CD4-positive, CD25-positive, alpha-beta regulatory T cell (primary cell): ENCODE results near the gene TIMP2. TPM values are rescaled to one million over a fixed set of nuclear protein-coding genes. Genes with fewer than 3 reads are reported as not detected.

Experiments
- ATAC-seq, 2 donors: fragments of 150-1000 bp; cut with Tn5 transposase; one replicate each; pipeline ENCODE4 v1.10.0; 2021; ENCODE audit warnings: low read depth in 2 of 2, moderate number of reproducible peaks in 2 of 2, moderate library complexity in 1 of 2
- DNase-seq, 3 donors: peaks; one replicate each; pipeline versions ENCODE4 v3.0.0 to v3.0.0-alpha.2; 2012 to 2022; ENCODE audit warnings: mixed read lengths in 1 of 3
- H3K27ac ChIP-seq: one replicate; pipeline ENCODE4 v1.7.0; 2013; ENCODE audit warnings: mild to moderate bottlenecking, low read length; ENCODE audit not compliant: insufficient read depth, poor library complexity, severe bottlenecking
- H3K27me3 ChIP-seq: one replicate; pipeline ENCODE4 v1.7.0; 2013; ENCODE audit warnings: low read length; ENCODE audit not compliant: control insufficient read depth, insufficient read depth
- H3K36me3 ChIP-seq: one replicate; pipeline ENCODE4 v1.7.0; 2013; ENCODE audit warnings: mild to moderate bottlenecking, low read length, moderate library complexity; ENCODE audit not compliant: control insufficient read depth, insufficient read depth
- H3K4me1 ChIP-seq: 2 replicates; pipeline ENCODE4 v1.7.0; 2013; ENCODE audit warnings: mild to moderate bottlenecking, low read length; ENCODE audit not compliant: insufficient read depth, control insufficient read depth, poor library complexity, severe bottlenecking
- H3K4me3 ChIP-seq: one replicate; pipeline ENCODE4 v1.7.0; 2013; ENCODE audit warnings: low read depth, mild to moderate bottlenecking, low read length, moderate library complexity
- H3K9me3 ChIP-seq, 2 experiments: 1 replicate in 1 of 2; 2 replicates in 1 of 2; pipeline ENCODE4 v1.7.0; 2013; ENCODE audit warnings: low read length in 2 of 2, mild to moderate bottlenecking in 1 of 2, moderate library complexity in 1 of 2; ENCODE audit not compliant: control insufficient read depth in 2 of 2
- H3K27ac Mint-ChIP-seq, 3 donors: one replicate each; pipeline ENCODE4 v1.8.0; 2020 to 2022; ENCODE audit warnings: mild to moderate bottlenecking in 3 of 3, mixed read lengths in 3 of 3, moderate library complexity in 2 of 3
- H3K27me3 Mint-ChIP-seq: one replicate; pipeline ENCODE4 v1.8.0; 2022; ENCODE audit warnings: mild to moderate bottlenecking, mixed read lengths
- H3K36me3 Mint-ChIP-seq: one replicate; pipeline ENCODE4 v1.8.0; 2020; ENCODE audit warnings: mixed read lengths
- H3K4me1 Mint-ChIP-seq, 4 donors: one replicate each; pipeline ENCODE4 v1.8.0; 2020 to 2022; ENCODE audit warnings: mixed read lengths in 4 of 4, mild to moderate bottlenecking in 1 of 4
- H3K4me3 Mint-ChIP-seq, 4 donors: one replicate each; pipeline ENCODE4 v1.8.0; 2020 to 2022; ENCODE audit warnings: mild to moderate bottlenecking in 4 of 4, mixed read lengths in 4 of 4, moderate library complexity in 3 of 4
- H3K9me3 Mint-ChIP-seq, 7 donors: one replicate each; pipeline ENCODE4 v1.8.0; 2020 to 2022; ENCODE audit warnings: mixed read lengths in 7 of 7, mild to moderate bottlenecking in 3 of 7, moderate library complexity in 2 of 7
- polyA plus RNA-seq, 4 donors: library from polyadenylated mRNA; unstranded; fragments of 300-500 nt; fragmentation: Illumina TruSeq; gene quantifications; one replicate each; pipeline ENCODE4 v1.2.3, GENCODE V29; 2021
- total RNA-seq: library from RNA; stranded (reverse); gene quantifications from one replicate; pipeline ENCODE4 v1.2.3, GENCODE V29; 2022

The TIMP2 gene
- total and polyA plus RNA-seq, 5 donors from 2014 or later, result 0.29 to 6.5 (median 0.40) TPM; not detected in 1

- Histone ChIP-seq H3K4me3 (no peak overlapping the region), H3K9me3 (no peaks in the 10 kb centered on the region), H3K27ac (no peak overlapping the region), H3K27me3 (no peaks in the 10 kb centered on the region), H3K36me3 (no peaks in the 10 kb centered on the region), H3K4me1 (no peaks in the 10 kb centered on the region)
- H3K4me1 Mint-ChIP-seq, result no peaks in the 10 kb centered on the region
- no peaks in the 10 kb centered on the region for H3K9me3 Mint-ChIP-seq
- ATAC-seq (no peak), DNase-seq (no peak)
- H3K27ac Mint-ChIP-seq, result no peak overlapping the region
- no peak overlapping the region for H3K4me3 Mint-ChIP-seq
- H3K27me3 Mint-ChIP-seq, result no peaks in the 10 kb centered on the region
- H3K36me3 Mint-ChIP-seq, result no peaks in the 10 kb centered on the region
These were observed 36.4 kb upstream of the TIMP2 start for GRCh38 chr17:78961571-78961970.

GRCh38 chr17:78960928-78961327 lies 35.7 kb upstream of the TIMP2 start:
- DNase-seq (no peak), ATAC-seq (no peak)
- Histone ChIP-seq H3K27ac (no peak overlapping the region), H3K36me3 (no peaks in the 10 kb centered on the region), H3K27me3 (no peaks in the 10 kb centered on the region), H3K4me1 (no peaks in the 10 kb centered on the region), H3K4me3 (no peak overlapping the region), H3K9me3 (no peaks in the 10 kb centered on the region)
- H3K27ac Mint-ChIP-seq, result no peak overlapping the region
- H3K4me3 Mint-ChIP-seq, result no peak overlapping the region
- no peaks in the 10 kb centered on the region for H3K4me1 Mint-ChIP-seq
- no peaks in the 10 kb centered on the region for H3K9me3 Mint-ChIP-seq
- no peaks in the 10 kb centered on the region for H3K27me3 Mint-ChIP-seq
- H3K36me3 Mint-ChIP-seq, result no peaks in the 10 kb centered on the region

- Mint-ChIP-seq H3K4me3 (no peak overlapping the region), H3K27ac (no peak overlapping the region), H3K9me3 (no peaks in the 10 kb centered on the region), H3K36me3 (no peaks in the 10 kb centered on the region), H3K27me3 (no peaks in the 10 kb centered on the region), H3K4me1 (no peaks in the 10 kb centered on the region)
- H3K4me3 ChIP-seq, result no peak overlapping the region
- ATAC-seq, result no peak
- DNase-seq, result no peak
- H3K27me3 ChIP-seq, result no peaks in the 10 kb centered on the region
- H3K9me3 ChIP-seq, result no peaks in the 10 kb centered on the region
- no peaks in the 10 kb centered on the region for H3K36me3 ChIP-seq
- no peaks in the 10 kb centered on the region for H3K4me1 ChIP-seq
- no peak overlapping the region for H3K27ac ChIP-seq
These were observed 34.6 kb upstream of the TIMP2 start for GRCh38 chr17:78959803-78960202.

- Mint-ChIP-seq H3K4me1 (no peaks in the 10 kb centered on the region), H3K27me3 (no peaks in the 10 kb centered on the region), H3K9me3 (no peaks in the 10 kb centered on the region), H3K27ac (no peak overlapping the region), H3K4me3 (no peak overlapping the region), H3K36me3 (no peaks in the 10 kb centered on the region)
- Histone ChIP-seq H3K4me1 (no peaks in the 10 kb centered on the region), H3K9me3 (no peaks in the 10 kb centered on the region), H3K4me3 (no peak overlapping the region), H3K36me3 (no peaks in the 10 kb centered on the region), H3K27me3 (no peaks in the 10 kb centered on the region), H3K27ac (no peak overlapping the region)
- DNase-seq (no peak), ATAC-seq (no peak)
These were observed 33.5 kb upstream of the TIMP2 start for GRCh38 chr17:78958641-78959127.

GRCh38 chr17:78957128-78957527 lies 31.9 kb upstream of the TIMP2 start:
- no peak for ATAC-seq
- no peaks in the 10 kb centered on the region for H3K9me3 ChIP-seq
- H3K27ac ChIP-seq, result no peak overlapping the region
- no peak overlapping the region for H3K27ac Mint-ChIP-seq
- no peaks in the 10 kb centered on the region for H3K36me3 ChIP-seq
- no peaks in the 10 kb centered on the region for H3K4me1 Mint-ChIP-seq
- H3K36me3 Mint-ChIP-seq, result no peaks in the 10 kb centered on the region
- H3K27me3 ChIP-seq, result no peaks in the 10 kb centered on the region
- no peak for DNase-seq
- H3K4me1 ChIP-seq, result no peaks in the 10 kb centered on the region
- H3K9me3 Mint-ChIP-seq, result peaks cover 0 to 2% (median 0%) of the 10 kb centered on the region in 7 donors
- no peak overlapping the region for H3K4me3 Mint-ChIP-seq
- peaks cover 5% of the 10 kb centered on the region for H3K27me3 Mint-ChIP-seq
- no peak overlapping the region for H3K4me3 ChIP-seq

GRCh38 chr17:78956254-78956653 lies 31.1 kb upstream of the TIMP2 start:
- no peaks in the 10 kb centered on the region for H3K4me1 Mint-ChIP-seq

GRCh38 chr17:78954684-78955083 lies 29.5 kb upstream of the TIMP2 start:
- DNase-seq (no peak), ATAC-seq (no peak)
- Mint-ChIP-seq H3K4me3 (peak overlapping the region in 1 of 4 donors; percentile 38), H3K9me3 (peaks cover 0 to 17% (median 0%) of the 10 kb centered on the region in 7 donors), H3K27me3 (peaks cover 9% of the 10 kb centered on the region), H3K27ac (no peak overlapping the region), H3K4me1 (no peaks in the 10 kb centered on the region), H3K36me3 (peaks cover 4% of the 10 kb centered on the region)
- Histone ChIP-seq H3K27ac (no peak overlapping the region), H3K9me3 (peaks cover 4 to 15% of the 10 kb centered on the region in 2 experiments), H3K27me3 (no peaks in the 10 kb centered on the region), H3K4me1 (no peaks in the 10 kb centered on the region), H3K36me3 (no peaks in the 10 kb centered on the region), H3K4me3 (no peak overlapping the region)

More at GRCh38 chr17:78956254-78956653, 31.1 kb upstream of the TIMP2 start:
- H3K4me1 ChIP-seq, result no peaks in the 10 kb centered on the region
- Mint-ChIP-seq H3K9me3 (peaks cover 0 to 5% (median 0%) of the 10 kb centered on the region in 7 donors), H3K4me3 (no peak overlapping the region), H3K27me3 (peaks cover 9% of the 10 kb centered on the region), H3K27ac (no peak overlapping the region), H3K36me3 (peaks cover 3% of the 10 kb centered on the region)
- H3K36me3 ChIP-seq, result no peaks in the 10 kb centered on the region
- H3K27me3 ChIP-seq, result no peaks in the 10 kb centered on the region
- no peak overlapping the region for H3K27ac ChIP-seq
- DNase-seq (no peak), ATAC-seq (no peak)
- peaks cover 0 to 4% of the 10 kb centered on the region in 2 experiments for H3K9me3 ChIP-seq
- no peak overlapping the region for H3K4me3 ChIP-seq
